ENCODE results near the gene DENND6B. TPM values are rescaled to one million over a fixed set of nuclear protein-coding genes. Genes with fewer than 3 reads are reported as not detected.

The DENND6B gene
- total and polyA plus RNA-seq, 2 of the 13 experiments (the other 11 are each of a cell fraction or from before 2014, with no cell fraction given), result 0.95 to 3.8 TPM

DNA sequence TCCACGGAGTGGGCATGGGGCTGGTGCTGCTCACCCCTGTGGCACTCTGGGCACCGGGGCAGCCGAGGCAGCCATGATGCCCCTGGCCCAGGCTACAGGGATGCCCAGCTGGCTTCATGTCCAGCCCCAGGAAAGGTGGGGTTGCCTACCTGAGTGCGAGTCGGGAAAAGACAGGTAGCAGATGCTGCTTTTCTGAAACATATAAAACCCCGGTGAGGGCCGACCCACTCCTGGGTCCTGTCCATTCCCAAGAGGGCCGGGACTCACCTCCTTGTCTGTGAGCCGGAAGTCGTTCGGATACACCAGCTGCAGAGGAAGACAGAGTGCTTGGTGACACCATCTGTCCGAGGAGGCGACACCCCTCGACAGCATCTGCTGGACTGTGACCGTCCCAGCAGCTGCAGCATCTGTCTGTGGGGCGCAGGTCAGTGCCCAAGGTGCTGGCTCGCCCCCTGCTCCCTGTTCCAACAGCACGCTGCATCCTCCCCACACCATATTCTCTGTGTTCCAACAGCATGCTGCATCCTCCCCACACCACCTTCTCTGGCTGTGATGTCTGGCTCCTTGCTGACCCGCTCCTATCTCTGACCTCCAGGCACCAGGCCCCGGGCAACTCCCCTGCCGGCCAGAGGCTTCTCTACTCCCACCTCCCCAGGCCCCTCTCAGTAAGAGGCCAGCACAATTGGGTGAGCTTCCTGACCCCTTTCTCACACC, 8.0 kb downstream of the DENND6B start (continued):
- TF ChIP-seq, protein P1, sequence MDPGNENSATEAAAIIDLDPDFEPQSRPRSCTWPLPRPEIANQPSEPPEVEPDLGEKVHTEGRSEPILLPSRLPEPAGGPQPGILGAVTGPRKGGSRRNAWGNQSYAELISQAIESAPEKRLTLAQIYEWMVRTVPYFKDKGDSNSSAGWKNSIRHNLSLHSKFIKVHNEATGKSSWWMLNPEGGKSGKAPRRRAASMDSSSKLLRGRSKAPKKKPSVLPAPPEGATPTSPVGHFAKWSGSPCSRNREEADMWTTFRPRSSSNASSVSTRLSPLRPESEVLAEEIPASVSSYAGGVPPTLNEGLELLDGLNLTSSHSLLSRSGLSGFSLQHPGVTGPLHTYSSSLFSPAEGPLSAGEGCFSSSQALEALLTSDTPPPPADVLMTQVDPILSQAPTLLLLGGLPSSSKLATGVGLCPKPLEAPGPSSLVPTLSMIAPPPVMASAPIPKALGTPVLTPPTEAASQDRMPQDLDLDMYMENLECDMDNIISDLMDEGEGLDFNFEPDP (CRISPR knock-in tag; conservative IDR thresholded peaks at IDR 0.05), result 0 out of 2 replicates have a peak, but pooled peaks have one; percentile 13

DNA sequence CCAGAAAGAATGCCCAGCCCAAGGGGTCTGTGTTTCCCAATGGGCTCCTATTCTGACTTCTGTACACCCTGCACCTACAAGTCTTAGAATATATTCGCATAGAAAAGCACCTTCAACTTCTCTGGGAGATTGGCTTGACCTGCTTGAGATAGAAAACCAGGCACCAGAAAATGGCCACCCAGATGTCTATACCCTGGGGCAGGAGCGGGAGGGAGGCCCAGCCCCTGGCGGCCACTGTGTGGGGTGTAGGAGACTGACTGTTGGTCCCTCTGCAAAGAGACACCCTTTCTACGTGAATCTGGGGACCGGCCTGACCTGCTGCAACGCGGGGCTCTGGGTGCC, 8.5 kb downstream of the DENND6B start:
- peaks cover 74% of the 10 kb centered on the region for H3K4me1 ChIP-seq (ENCODE audit: insufficient read depth, low read length)
- H3K36me3 ChIP-seq (replicated peaks in 1 of 2; ENCODE audit: control insufficient read depth in 1 of 2, insufficient read depth in 2 of 2, low read length in 2 of 2), result no peaks in the 10 kb centered on the region
- no peak for DNase-seq (ENCODE audit: low spot score)
- no peak overlapping the region for H3K9ac ChIP-seq (ENCODE audit: insufficient read depth, low read depth, low read length)
- ATAC-seq, result peak; percentile 22
- no peak overlapping the region for H2AFZ ChIP-seq (ENCODE audit: low read length)
- BruUV-seq (replicated peaks), result no TSS peak
- in situ Hi-C loops (cut with HindIII; ENCODE audit: extremely low pct_ligation_motif_present, low pct_unique_long_range_greater_than_20kb), result no loop called here
- H3K27me3 ChIP-seq (ENCODE audit: control insufficient read depth in 1 of 2, insufficient read depth in 2 of 2, low read length in 2 of 2), result peaks cover 0 to 1% of the 10 kb centered on the region in 2 experiments; a peak in 3 of 5 replicates
- no peak overlapping the region for H3K4me3 ChIP-seq (replicated peaks in 1 of 3; ENCODE audit: insufficient read depth in 1 of 3, low read depth in 2 of 3, low read length in 3 of 3)
- 37% methylated on average over 2 of the region's 7 CpGs for WGBS (ENCODE audit: low lambda C conversion rate)
- no peak for FAIRE-seq
- intact Hi-C loops (cut with micrococcal nuclease; ENCODE audit: unreplicated experiment), result no loop called here
- no peaks in the 10 kb centered on the region for H3K79me2 ChIP-seq (ENCODE audit: insufficient read depth, low read length)
- H4K20me1 ChIP-seq (ENCODE audit: insufficient read depth, low read length), result no peaks in the 10 kb centered on the region
- no peak overlapping the region for H3K4me2 ChIP-seq (ENCODE audit: low read depth, low read length)
- no peak overlapping the region for H3K27ac ChIP-seq (ENCODE audit: extremely low read length, insufficient read depth, low read length)
- POLR2A ChIA-PET, result no interaction called here
- CTCF ChIA-PET (ENCODE audit: low intra/inter-chr PET ratio, low total read pairs), result interaction anchor here (1.5 kb wide), 1 partner anchor 42 kb away, joined by 3 read pairs; no protein-coding TSS in a partner anchor
- H3K9me3 ChIP-seq (ENCODE audit: low read length), result no peaks in the 10 kb centered on the region
- TF ChIP-seq CBFB (CRISPR knock-in tag; IDR thresholded peaks at IDR 0.05), result no peak
- TF ChIP-seq, protein P2, sequence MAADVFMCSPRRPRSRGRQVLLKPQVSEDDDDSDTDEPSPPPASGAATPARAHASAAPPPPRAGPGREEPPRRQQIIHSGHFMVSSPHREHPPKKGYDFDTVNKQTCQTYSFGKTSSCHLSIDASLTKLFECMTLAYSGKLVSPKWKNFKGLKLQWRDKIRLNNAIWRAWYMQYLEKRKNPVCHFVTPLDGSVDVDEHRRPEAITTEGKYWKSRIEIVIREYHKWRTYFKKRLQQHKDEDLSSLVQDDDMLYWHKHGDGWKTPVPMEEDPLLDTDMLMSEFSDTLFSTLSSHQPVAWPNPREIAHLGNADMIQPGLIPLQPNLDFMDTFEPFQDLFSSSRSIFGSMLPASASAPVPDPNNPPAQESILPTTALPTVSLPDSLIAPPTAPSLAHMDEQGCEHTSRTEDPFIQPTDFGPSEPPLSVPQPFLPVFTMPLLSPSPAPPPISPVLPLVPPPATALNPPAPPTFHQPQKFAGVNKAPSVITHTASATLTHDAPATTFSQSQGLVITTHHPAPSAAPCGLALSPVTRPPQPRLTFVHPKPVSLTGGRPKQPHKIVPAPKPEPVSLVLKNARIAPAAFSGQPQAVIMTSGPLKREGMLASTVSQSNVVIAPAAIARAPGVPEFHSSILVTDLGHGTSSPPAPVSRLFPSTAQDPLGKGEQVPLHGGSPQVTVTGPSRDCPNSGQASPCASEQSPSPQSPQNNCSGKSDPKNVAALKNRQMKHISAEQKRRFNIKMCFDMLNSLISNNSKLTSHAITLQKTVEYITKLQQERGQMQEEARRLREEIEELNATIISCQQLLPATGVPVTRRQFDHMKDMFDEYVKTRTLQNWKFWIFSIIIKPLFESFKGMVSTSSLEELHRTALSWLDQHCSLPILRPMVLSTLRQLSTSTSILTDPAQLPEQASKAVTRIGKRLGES (CRISPR knock-in tag; IDR thresholded peaks at IDR 0.05; ENCODE audit: borderline replicate concordance), result no peak
- TF ChIP-seq ZFX (CRISPR knock-in tag; IDR thresholded peaks at IDR 0.05; ENCODE audit: low read depth), result no peak
- TF ChIP-seq SIN3A (IDR thresholded peaks at IDR 0.05; ENCODE audit: borderline replicate concordance, low read depth, low read length), result no peak
- TF ChIP-seq ZMYM4 (CRISPR knock-in tag; IDR thresholded peaks at IDR 0.05), result no peak
- no peak for TF ChIP-seq ZNF34 (CRISPR knock-in tag; IDR thresholded peaks at IDR 0.05; ENCODE audit: borderline replicate concordance)
- no peak for TF ChIP-seq FOXK2 (IDR thresholded peaks at IDR 0.05)
- no peak for TF ChIP-seq ZBTB21 (CRISPR knock-in tag; IDR thresholded peaks at IDR 0.05)
- TF ChIP-seq, protein P3, sequence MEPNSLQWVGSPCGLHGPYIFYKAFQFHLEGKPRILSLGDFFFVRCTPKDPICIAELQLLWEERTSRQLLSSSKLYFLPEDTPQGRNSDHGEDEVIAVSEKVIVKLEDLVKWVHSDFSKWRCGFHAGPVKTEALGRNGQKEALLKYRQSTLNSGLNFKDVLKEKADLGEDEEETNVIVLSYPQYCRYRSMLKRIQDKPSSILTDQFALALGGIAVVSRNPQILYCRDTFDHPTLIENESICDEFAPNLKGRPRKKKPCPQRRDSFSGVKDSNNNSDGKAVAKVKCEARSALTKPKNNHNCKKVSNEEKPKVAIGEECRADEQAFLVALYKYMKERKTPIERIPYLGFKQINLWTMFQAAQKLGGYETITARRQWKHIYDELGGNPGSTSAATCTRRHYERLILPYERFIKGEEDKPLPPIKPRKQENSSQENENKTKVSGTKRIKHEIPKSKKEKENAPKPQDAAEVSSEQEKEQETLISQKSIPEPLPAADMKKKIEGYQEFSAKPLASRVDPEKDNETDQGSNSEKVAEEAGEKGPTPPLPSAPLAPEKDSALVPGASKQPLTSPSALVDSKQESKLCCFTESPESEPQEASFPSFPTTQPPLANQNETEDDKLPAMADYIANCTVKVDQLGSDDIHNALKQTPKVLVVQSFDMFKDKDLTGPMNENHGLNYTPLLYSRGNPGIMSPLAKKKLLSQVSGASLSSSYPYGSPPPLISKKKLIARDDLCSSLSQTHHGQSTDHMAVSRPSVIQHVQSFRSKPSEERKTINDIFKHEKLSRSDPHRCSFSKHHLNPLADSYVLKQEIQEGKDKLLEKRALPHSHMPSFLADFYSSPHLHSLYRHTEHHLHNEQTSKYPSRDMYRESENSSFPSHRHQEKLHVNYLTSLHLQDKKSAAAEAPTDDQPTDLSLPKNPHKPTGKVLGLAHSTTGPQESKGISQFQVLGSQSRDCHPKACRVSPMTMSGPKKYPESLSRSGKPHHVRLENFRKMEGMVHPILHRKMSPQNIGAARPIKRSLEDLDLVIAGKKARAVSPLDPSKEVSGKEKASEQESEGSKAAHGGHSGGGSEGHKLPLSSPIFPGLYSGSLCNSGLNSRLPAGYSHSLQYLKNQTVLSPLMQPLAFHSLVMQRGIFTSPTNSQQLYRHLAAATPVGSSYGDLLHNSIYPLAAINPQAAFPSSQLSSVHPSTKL (CRISPR knock-in tag; IDR thresholded peaks at IDR 0.05), result no peak
- TF ChIP-seq SALL1 (CRISPR knock-in tag; IDR thresholded peaks at IDR 0.05), result no peak

All from HepG2 (cell line).